Liver (tissue), 9 donors: ENCODE measurements around the gene MYH11. TPM values are rescaled to one million over a fixed set of nuclear protein-coding genes. Genes with fewer than 3 reads are reported as not detected.

Experiments
- DNase-seq: peaks from one replicate; pipeline ENCODE4 v3.0.0-alpha.2; 2017; ENCODE audit warnings: low spot score
- H3K27ac ChIP-seq, 2 donors: one replicate each; pipeline ENCODE4 v1.7.0; 2013; ENCODE audit warnings: inconsistent platforms in 2 of 2, low read length in 2 of 2, control low read depth in 1 of 2, low read depth in 1 of 2, mild to moderate bottlenecking in 1 of 2
- H3K27me3 ChIP-seq, 4 donors: one replicate each; pipeline versions ENCODE4 v1.6.1 to v1.7.0; 2013; ENCODE audit warnings: low read length in 3 of 4, inconsistent platforms in 1 of 4, mild to moderate bottlenecking in 1 of 4, moderate library complexity in 1 of 4; ENCODE audit not compliant: control insufficient read depth in 4 of 4, insufficient read depth in 4 of 4
- H3K36me3 ChIP-seq, 4 donors: one replicate each; pipeline versions ENCODE4 v1.6.1 to v1.7.0; 2013; ENCODE audit warnings: low read length in 3 of 4, mild to moderate bottlenecking in 3 of 4, low read depth in 1 of 4, moderate library complexity in 1 of 4; ENCODE audit not compliant: control insufficient read depth in 4 of 4, insufficient read depth in 3 of 4
- H3K4me1 ChIP-seq, 4 donors: one replicate each; pipeline versions ENCODE4 v1.6.1 to v1.7.0; 2013; ENCODE audit warnings: low read length in 3 of 4, mild to moderate bottlenecking in 3 of 4, moderate library complexity in 1 of 4; ENCODE audit not compliant: control insufficient read depth in 4 of 4, insufficient read depth in 4 of 4
- H3K4me3 ChIP-seq, 3 donors: one replicate each; pipeline versions ENCODE4 v1.6.1 to v1.7.0; 2013; ENCODE audit warnings: low read length in 3 of 3, control low read depth in 1 of 3, low read depth in 1 of 3, mild to moderate bottlenecking in 1 of 3
- H3K9ac ChIP-seq, 2 donors: one replicate each; pipeline ENCODE4 v1.7.0; 2013; ENCODE audit warnings: low read length in 2 of 2, mild to moderate bottlenecking in 2 of 2, moderate library complexity in 2 of 2, control low read depth in 1 of 2, low read depth in 1 of 2
- H3K9me3 ChIP-seq, 4 donors: one replicate each; pipeline versions ENCODE4 v1.6.1 to v1.7.0; 2013; ENCODE audit warnings: low read length in 3 of 4; ENCODE audit not compliant: control insufficient read depth in 4 of 4
- EGR1 ChIP-seq, 2 donors: IDR thresholded peaks; 2 replicates each; pipeline ENCODE4 v1.6.1; 2016 to 2018; ENCODE audit warnings: antibody characterized with exemption in 2 of 2, low read depth in 2 of 2
- FOXA1 ChIP-seq: IDR thresholded peaks from 2 replicates; pipeline ENCODE4 v1.6.1; 2016; ENCODE audit warnings: antibody characterized with exemption
- FOXA2 ChIP-seq: IDR thresholded peaks from 2 replicates; pipeline ENCODE4 v1.6.1; 2016; ENCODE audit warnings: antibody characterized with exemption
- GABPA ChIP-seq, 2 donors: IDR thresholded peaks in 1 of 2; conservative IDR thresholded peaks in 1 of 2; 2 replicates each; pipeline ENCODE4 v1.6.1; 2016; ENCODE audit warnings: antibody characterized with exemption in 2 of 2, mild to moderate bottlenecking in 1 of 2, moderate library complexity in 1 of 2
- HNF4A ChIP-seq, 2 donors: conservative IDR thresholded peaks; 2 replicates each; pipeline ENCODE4 v1.6.1; 2016; ENCODE audit warnings: antibody characterized with exemption in 2 of 2, mild to moderate bottlenecking in 2 of 2
- HNF4G ChIP-seq: IDR thresholded peaks from 2 replicates; pipeline ENCODE4 v1.6.1; 2016; ENCODE audit warnings: antibody characterized with exemption
- JUND ChIP-seq, 2 donors: IDR thresholded peaks; 2 replicates each; pipeline ENCODE4 v1.6.1; 2016; ENCODE audit warnings: antibody characterized with exemption in 2 of 2
- NR2F2 ChIP-seq: IDR thresholded peaks from 2 replicates; pipeline ENCODE4 v1.6.1; 2016; ENCODE audit warnings: antibody characterized with exemption
- RAD21 ChIP-seq, 2 donors: IDR thresholded peaks; 2 replicates each; pipeline ENCODE4 v1.6.1; 2016; ENCODE audit warnings: antibody characterized with exemption in 2 of 2, mild to moderate bottlenecking in 2 of 2
- RXRA ChIP-seq, 2 donors: IDR thresholded peaks; 2 replicates each; pipeline ENCODE4 v1.6.1; 2017 to 2018; ENCODE audit warnings: antibody characterized with exemption in 2 of 2, mild to moderate bottlenecking in 1 of 2
- SP1 ChIP-seq: IDR thresholded peaks from 2 replicates; pipeline ENCODE4 v1.6.1; 2018; ENCODE audit warnings: antibody characterized with exemption, mild to moderate bottlenecking
- TAF1 ChIP-seq: conservative IDR thresholded peaks from 2 replicates; pipeline ENCODE4 v1.6.1; 2016; ENCODE audit warnings: antibody characterized with exemption, mild to moderate bottlenecking
- YY1 ChIP-seq: IDR thresholded peaks from 2 replicates; pipeline ENCODE4 v1.6.1; 2016; ENCODE audit warnings: antibody characterized with exemption, mild to moderate bottlenecking
- ZBTB33 ChIP-seq: IDR thresholded peaks from 2 replicates; pipeline ENCODE4 v1.6.1; 2016; ENCODE audit warnings: antibody characterized with exemption
- WGBS: extraction: QIAGEN DNeasy Blood & Tissue Kit; methylation state at CpG from one replicate; pipeline ENCODE4 v1.1.7; 2013; 5-methylcytosine and 5-hydroxymethylcytosine counted together
- polyA plus RNA-seq, 2 donors: library from polyadenylated mRNA; stranded (reverse) in 1 of 2; unstranded in 1 of 2; fragments of 200-250 nt in 1 of 2; fragments of >200 nt in 1 of 2; fragmentation: Nextera tagmentation in 1 of 2; extraction: Ambion mirVana in 1 of 2; gene quantifications; one replicate each; pipeline versions ENCODE4 v1.2.1 to v1.2.3, GENCODE V29; 2013 to 2015
- total RNA-seq, 2 donors: library from RNA; depleted of rRNA; stranded (reverse); fragments of >200 nt; gene quantifications; one replicate each; pipeline ENCODE4 v1.2.3, GENCODE V29; 2014
- TF ChIP-seq, protein P1 (sequence below): fragments of 150-350 bp; IDR thresholded peaks from 2 replicates; pipeline ENCODE4 v1.5.1; 2017; ENCODE audit warnings: improper control_type of control experiment, low read depth, low read length; ENCODE audit not compliant: missing input control
- TF ChIP-seq, protein P2 (sequence below): IDR thresholded peaks from 2 replicates; pipeline ENCODE4 v1.6.1; 2016; ENCODE audit warnings: antibody characterized with exemption
- TF ChIP-seq, protein P3 (sequence below): IDR thresholded peaks from 2 replicates; pipeline ENCODE4 v1.6.1; 2016; ENCODE audit warnings: antibody characterized with exemption, mild to moderate bottlenecking
- donor health status: healthy.
- donor health status: healthy.
- donor health status: healthy.
- donor health status: healthy.
- donor health status: healthy.

The MYH11 gene
- total and polyA plus RNA-seq, 4 donors: 0.51 to 33.7 (median 4.0) TPM

- no peaks in the 10 kb centered on the region for H3K36me3 ChIP-seq
- no peak overlapping the region for H3K4me3 ChIP-seq
- H3K27me3 ChIP-seq: no peaks in the 10 kb centered on the region
- H3K9ac ChIP-seq: no peak overlapping the region
- no peak for TF ChIP-seq EGR1 (IDR thresholded peaks at IDR 0.05; ENCODE audit: low read depth in 2 of 2)
- no peak for TF ChIP-seq HNF4G
- TF ChIP-seq JUND (IDR thresholded peaks at IDR 0.05): no peak
- TF ChIP-seq FOXA2: no peak
- no peak for TF ChIP-seq HNF4A (conservative IDR thresholded peaks at IDR 0.05)
- TF ChIP-seq, protein P1, sequence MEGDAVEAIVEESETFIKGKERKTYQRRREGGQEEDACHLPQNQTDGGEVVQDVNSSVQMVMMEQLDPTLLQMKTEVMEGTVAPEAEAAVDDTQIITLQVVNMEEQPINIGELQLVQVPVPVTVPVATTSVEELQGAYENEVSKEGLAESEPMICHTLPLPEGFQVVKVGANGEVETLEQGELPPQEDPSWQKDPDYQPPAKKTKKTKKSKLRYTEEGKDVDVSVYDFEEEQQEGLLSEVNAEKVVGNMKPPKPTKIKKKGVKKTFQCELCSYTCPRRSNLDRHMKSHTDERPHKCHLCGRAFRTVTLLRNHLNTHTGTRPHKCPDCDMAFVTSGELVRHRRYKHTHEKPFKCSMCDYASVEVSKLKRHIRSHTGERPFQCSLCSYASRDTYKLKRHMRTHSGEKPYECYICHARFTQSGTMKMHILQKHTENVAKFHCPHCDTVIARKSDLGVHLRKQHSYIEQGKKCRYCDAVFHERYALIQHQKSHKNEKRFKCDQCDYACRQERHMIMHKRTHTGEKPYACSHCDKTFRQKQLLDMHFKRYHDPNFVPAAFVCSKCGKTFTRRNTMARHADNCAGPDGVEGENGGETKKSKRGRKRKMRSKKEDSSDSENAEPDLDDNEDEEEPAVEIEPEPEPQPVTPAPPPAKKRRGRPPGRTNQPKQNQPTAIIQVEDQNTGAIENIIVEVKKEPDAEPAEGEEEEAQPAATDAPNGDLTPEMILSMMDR: no peak
- TF ChIP-seq YY1: no peak
- TF ChIP-seq, protein P2, sequence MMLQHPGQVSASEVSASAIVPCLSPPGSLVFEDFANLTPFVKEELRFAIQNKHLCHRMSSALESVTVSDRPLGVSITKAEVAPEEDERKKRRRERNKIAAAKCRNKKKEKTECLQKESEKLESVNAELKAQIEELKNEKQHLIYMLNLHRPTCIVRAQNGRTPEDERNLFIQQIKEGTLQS: no peak
- TF ChIP-seq RXRA (IDR thresholded peaks at IDR 0.05): no peak
- TF ChIP-seq TAF1: no peak
- no peak for TF ChIP-seq ZBTB33
- no peak for TF ChIP-seq RAD21 (IDR thresholded peaks at IDR 0.05)
- no peak for TF ChIP-seq NR2F2
- peaks cover 0 to 2% (median 0%) of the 10 kb centered on the region in 4 donors for H3K9me3 ChIP-seq
- no peaks in the 10 kb centered on the region for H3K4me1 ChIP-seq
- no peak overlapping the region for H3K27ac ChIP-seq
- 98% methylated on average over 5 of the region's 5 CpGs for WGBS
- DNase-seq: no peak
Observed at GRCh38 chr16:15903960-15904359, 47.1 kb upstream of the MYH11 start.

GRCh38 chr16:15900901-15901500 lies 44.2 kb upstream of the MYH11 start:
- Histone ChIP-seq H3K4me1 (no peaks in the 10 kb centered on the region), H3K36me3 (no peaks in the 10 kb centered on the region), H3K27ac (no peak overlapping the region), H3K9ac (no peak overlapping the region), H3K9me3 (no peaks in the 10 kb centered on the region), H3K27me3 (no peaks in the 10 kb centered on the region), H3K4me3 (no peak overlapping the region)
- DNase-seq: no peak
- 73% methylated on average over 6 of the region's 6 CpGs for WGBS
- TF ChIP-seq SP1: no peak
- no peak for TF ChIP-seq EGR1 (IDR thresholded peaks at IDR 0.05; ENCODE audit: low read depth in 2 of 2)
- TF ChIP-seq FOXA1: no peak
- TF ChIP-seq, protein P3, sequence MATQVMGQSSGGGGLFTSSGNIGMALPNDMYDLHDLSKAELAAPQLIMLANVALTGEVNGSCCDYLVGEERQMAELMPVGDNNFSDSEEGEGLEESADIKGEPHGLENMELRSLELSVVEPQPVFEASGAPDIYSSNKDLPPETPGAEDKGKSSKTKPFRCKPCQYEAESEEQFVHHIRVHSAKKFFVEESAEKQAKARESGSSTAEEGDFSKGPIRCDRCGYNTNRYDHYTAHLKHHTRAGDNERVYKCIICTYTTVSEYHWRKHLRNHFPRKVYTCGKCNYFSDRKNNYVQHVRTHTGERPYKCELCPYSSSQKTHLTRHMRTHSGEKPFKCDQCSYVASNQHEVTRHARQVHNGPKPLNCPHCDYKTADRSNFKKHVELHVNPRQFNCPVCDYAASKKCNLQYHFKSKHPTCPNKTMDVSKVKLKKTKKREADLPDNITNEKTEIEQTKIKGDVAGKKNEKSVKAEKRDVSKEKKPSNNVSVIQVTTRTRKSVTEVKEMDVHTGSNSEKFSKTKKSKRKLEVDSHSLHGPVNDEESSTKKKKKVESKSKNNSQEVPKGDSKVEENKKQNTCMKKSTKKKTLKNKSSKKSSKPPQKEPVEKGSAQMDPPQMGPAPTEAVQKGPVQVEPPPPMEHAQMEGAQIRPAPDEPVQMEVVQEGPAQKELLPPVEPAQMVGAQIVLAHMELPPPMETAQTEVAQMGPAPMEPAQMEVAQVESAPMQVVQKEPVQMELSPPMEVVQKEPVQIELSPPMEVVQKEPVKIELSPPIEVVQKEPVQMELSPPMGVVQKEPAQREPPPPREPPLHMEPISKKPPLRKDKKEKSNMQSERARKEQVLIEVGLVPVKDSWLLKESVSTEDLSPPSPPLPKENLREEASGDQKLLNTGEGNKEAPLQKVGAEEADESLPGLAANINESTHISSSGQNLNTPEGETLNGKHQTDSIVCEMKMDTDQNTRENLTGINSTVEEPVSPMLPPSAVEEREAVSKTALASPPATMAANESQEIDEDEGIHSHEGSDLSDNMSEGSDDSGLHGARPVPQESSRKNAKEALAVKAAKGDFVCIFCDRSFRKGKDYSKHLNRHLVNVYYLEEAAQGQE: no peak
- TF ChIP-seq TAF1: no peak
- no peak for TF ChIP-seq GABPA (IDR thresholded peaks at IDR 0.05 in 1 of 2, conservative IDR thresholded peaks at IDR 0.05 in 1 of 2)
